Gastrocnemius medialis (tissue), 4 donors: ENCODE data around the gene DHRS12. TPM values are rescaled to one million over a fixed set of nuclear protein-coding genes. Genes with fewer than 3 reads are reported as not detected.
A peak's percentile ranks its signal among the peaks of the same experiment; 100 is the strongest.

Experiments used
- ATAC-seq, 2 donors: fragments of 150-250 bp; one replicate each; pipeline ENCODE4 v1.9.1; 2016
- DNase-seq, 2 donors: peaks; one replicate each; pipeline ENCODE4 v3.0.0-alpha.2; 2019
- H3K27ac ChIP-seq, 4 donors: fragments of 200-600 bp; sonication (generic); 1 replicate in 1 of 4; 2 replicates in 3 of 4; pipeline ENCODE4 v1.5.1; 2016 to 2018; ENCODE audit warnings: mild to moderate bottlenecking in 2 of 4, moderate library complexity in 1 of 4
- H3K27me3 ChIP-seq, 3 donors: fragments of 200-600 bp; sonication (generic) in 2 of 3; 1 replicate in 1 of 3; 2 replicates in 2 of 3; pipeline versions ENCODE4 v1.5.1 to v1.6.0; 2016 to 2019; ENCODE audit warnings: mild to moderate bottlenecking in 1 of 3, moderate library complexity in 1 of 3
- H3K36me3 ChIP-seq, 2 donors: fragments of 200-600 bp; sonication (generic) in 1 of 2; one replicate each; pipeline ENCODE4 v1.5.1; 2017 to 2018
- H3K4me1 ChIP-seq, 2 donors: fragments of 200-600 bp; sonication (generic) in 1 of 2; one replicate each; pipeline ENCODE4 v1.5.1; 2016 to 2017; ENCODE audit warnings: mild to moderate bottlenecking in 2 of 2
- H3K4me3 ChIP-seq, 4 donors: fragments of 200-600 bp; sonication (generic) in 3 of 4; 1 replicate in 1 of 4; 2 replicates in 3 of 4; pipeline ENCODE4 v1.5.1; 2016 to 2019; ENCODE audit warnings: mild to moderate bottlenecking in 2 of 4
- H3K9me3 ChIP-seq, 3 donors: fragments of 200-600 bp; sonication (generic) in 2 of 3; 1 replicate in 1 of 3; 2 replicates in 2 of 3; pipeline ENCODE4 v1.5.1; 2016 to 2019
- CTCF ChIP-seq, 5 experiments: fragments of 450-650 bp in 3 of 5; fragments of 200-600 bp in 2 of 5; sonication (generic) in 2 of 5; IDR thresholded peaks in 4 of 5; conservative IDR thresholded peaks in 1 of 5; 1 replicate in 4 of 5; 2 replicates in 1 of 5; pipeline ENCODE4 v1.5.1; 2016 to 2019; ENCODE audit warnings: antibody characterized with exemption in 5 of 5, mild to moderate bottlenecking in 3 of 5, moderate library complexity in 3 of 5
- POLR2A ChIP-seq, 2 donors: fragments of 450-650 bp; IDR thresholded peaks; one replicate each; pipeline ENCODE4 v1.6.1; 2017; ENCODE audit warnings: antibody characterized with exemption in 2 of 2, mild to moderate bottlenecking in 2 of 2, moderate library complexity in 2 of 2
- in situ Hi-C, 4 donors: fragments of 200-750 bp; cut with MboI; loops; one replicate each; pipeline versions ENCODE4 v1.15.0 to v1.8.0; 2017; ENCODE audit warnings: low sequenced_read_pairs in 4 of 4
- intact Hi-C: fragments of 100-400 bp; cut with DNase I; formaldehyde crosslinking; loops from one replicate; pipeline ENCODE4 v1.15.1; 2023; ENCODE audit warnings: low total_unique reads
- total RNA-seq, 4 donors: library from RNA; depleted of rRNA; stranded (reverse); fragments of >200 nt; gene quantifications; one replicate each; pipeline versions ENCODE4 v1.1.0 to v1.2.3, GENCODE V29; 2016

DHRS12 gene
- total RNA-seq, 4 donors from 2014 or later: 1.8 to 6.0 (median 4.7) TPM

- Histone ChIP-seq H3K36me3 (peaks cover 0 to under 1% of the 10 kb centered on the region in 2 donors), H3K4me1 (no peaks in the 10 kb centered on the region), H3K27ac (no peak overlapping the region), H3K4me3 (no peak overlapping the region), H3K9me3 (no peaks in the 10 kb centered on the region), H3K27me3 (no peaks in the 10 kb centered on the region)
- in situ Hi-C loops (no loop called here), intact Hi-C loops (no loop called here)
- ATAC-seq (no peak), DNase-seq (no peak)
- TF ChIP-seq POLR2A (IDR thresholded peaks at IDR 0.05) (no peak), CTCF (IDR thresholded peaks at IDR 0.05 in 4 of 5, conservative IDR thresholded peaks at IDR 0.05 in 1 of 5) (no peak)
Measured at GRCh38 chr13:51756651-51757050, 47.3 kb downstream of the DHRS12 start.

- Histone ChIP-seq H3K4me3 (no peak overlapping the region), H3K4me1 (no peaks in the 10 kb centered on the region), H3K27ac (no peak overlapping the region), H3K36me3 (peaks cover 0 to 3% of the 10 kb centered on the region in 2 donors), H3K27me3 (no peaks in the 10 kb centered on the region), H3K9me3 (no peaks in the 10 kb centered on the region)
- TF ChIP-seq CTCF (IDR thresholded peaks at IDR 0.05 in 4 of 5, conservative IDR thresholded peaks at IDR 0.05 in 1 of 5): no peak
- no peak for TF ChIP-seq POLR2A (IDR thresholded peaks at IDR 0.05)
- in situ Hi-C loops (no loop called here), intact Hi-C loops (no loop called here)
- DNase-seq: no peak
- ATAC-seq: no peak
Measured at GRCh38 chr13:51747438-51748434, 56.2 kb downstream of the DHRS12 start.

GRCh38 chr13:51746802-51747201 is 57.2 kb downstream of the DHRS12 start:
- Histone ChIP-seq H3K4me3 (no peak overlapping the region), H3K4me1 (no peaks in the 10 kb centered on the region), H3K27me3 (no peaks in the 10 kb centered on the region), H3K36me3 (peaks cover 0 to 3% of the 10 kb centered on the region in 2 donors), H3K27ac (no peak overlapping the region), H3K9me3 (no peaks in the 10 kb centered on the region)
- intact Hi-C loops: no loop called here
- ATAC-seq (peak in 1 of 2 donors; percentile 42), DNase-seq (no peak)
- in situ Hi-C loops: no loop called here
- TF ChIP-seq CTCF (IDR thresholded peaks at IDR 0.05 in 4 of 5, conservative IDR thresholded peaks at IDR 0.05 in 1 of 5): no peak
- TF ChIP-seq POLR2A (IDR thresholded peaks at IDR 0.05): no peak

DNA sequence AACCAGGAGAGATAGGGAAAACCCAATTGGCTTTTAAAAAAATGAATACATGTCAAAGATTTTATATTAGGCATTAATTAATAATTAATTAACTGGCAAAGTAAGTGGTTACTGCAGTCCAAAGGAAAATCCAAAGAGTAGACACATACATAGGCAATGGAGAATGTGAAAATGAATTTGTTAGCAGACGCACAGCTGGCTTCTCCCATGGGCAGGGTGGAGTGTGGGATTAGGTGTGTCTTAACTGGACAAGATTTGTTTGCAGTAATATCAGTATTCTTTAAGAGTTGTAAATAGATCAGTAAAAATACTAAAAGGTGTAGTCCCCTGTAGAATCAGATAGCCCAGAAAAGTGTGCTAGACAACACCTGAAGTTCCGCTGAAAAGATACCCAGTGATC is 58.7 kb downstream of the DHRS12 start:
- Histone ChIP-seq H3K4me3 (no peak overlapping the region), H3K27me3 (no peaks in the 10 kb centered on the region), H3K36me3 (no peaks in the 10 kb centered on the region), H3K9me3 (no peaks in the 10 kb centered on the region), H3K4me1 (no peaks in the 10 kb centered on the region), H3K27ac (no peak overlapping the region)
- ATAC-seq (no peak), DNase-seq (no peak)
- in situ Hi-C loops (no loop called here), intact Hi-C loops (no loop called here)
- TF ChIP-seq CTCF (IDR thresholded peaks at IDR 0.05 in 4 of 5, conservative IDR thresholded peaks at IDR 0.05 in 1 of 5) (no peak), POLR2A (IDR thresholded peaks at IDR 0.05) (no peak)
